Mucosa of descending colon (tissue), 3 donors: ENCODE results near the gene ING1. TPM values are rescaled to one million over a fixed set of nuclear protein-coding genes. Genes with fewer than 3 reads are reported as not detected.

Experiments used
- ATAC-seq: fragments of 200-7000 bp; cut with Tn5 transposase; one replicate; pipeline ENCODE4 v1.9.1; 2020; ENCODE audit warnings: mild to moderate bottlenecking, moderate library complexity
- DNase-seq, 3 donors: peaks; one replicate each; pipeline ENCODE4 v3.0.0-alpha.2; 2020
- H3K36me3 ChIP-seq: fragments of 200-600 bp; one replicate; pipeline ENCODE4 v1.8.0; 2021; ENCODE audit warnings: low read depth, mild to moderate bottlenecking
- H3K4me1 ChIP-seq: fragments of 200-600 bp; one replicate; pipeline ENCODE4 v1.8.0; 2021; ENCODE audit warnings: low read depth, mild to moderate bottlenecking
- H3K4me3 ChIP-seq: fragments of 200-600 bp; one replicate; pipeline ENCODE4 v1.8.0; 2021; ENCODE audit warnings: mild to moderate bottlenecking
- H3K9me3 ChIP-seq: fragments of 200-600 bp; one replicate; pipeline ENCODE4 v1.8.0; 2021; ENCODE audit warnings: mild to moderate bottlenecking
- intact Hi-C, 2 donors: fragments of 100-400 bp; cut with DNase I in 1 of 2; cut with micrococcal nuclease in 1 of 2; formaldehyde crosslinking; loops; one replicate each; pipeline versions ENCODE4 v1.11.0 to v1.11.1; 2022; cut with DNase I, micrococcal nuclease
- total RNA-seq, 3 donors: library from RNA; stranded (reverse); fragmentation: NEBNext Ultra II Directional in 2 of 3; extraction: Animal tissue kit (Norgen Biotek cat#: 25700) in 2 of 3; gene quantifications; one replicate each; pipeline versions ENCODE4 v1.2.1 to v1.2.4, GENCODE V29; 2021 to 2023
- TF ChIP-seq, protein P1 (sequence below): fragments of 200-600 bp; IDR thresholded peaks from one replicate; pipeline ENCODE4 v1.8.0; 2022; ENCODE audit warnings: antibody characterized with exemption, mild to moderate bottlenecking
- donor health status: DM: no; HTN: no; CAD: no; lungs with moderate emphysema.
- donor health status: DM: no; HTN: no; CAD: no.
- donor health status: DM: no; HTN: yes; CAD: no.

The ING1 gene
- total RNA-seq, 3 donors from 2014 or later = 11.8 to 18.0 (median 13.8) TPM

DNA sequence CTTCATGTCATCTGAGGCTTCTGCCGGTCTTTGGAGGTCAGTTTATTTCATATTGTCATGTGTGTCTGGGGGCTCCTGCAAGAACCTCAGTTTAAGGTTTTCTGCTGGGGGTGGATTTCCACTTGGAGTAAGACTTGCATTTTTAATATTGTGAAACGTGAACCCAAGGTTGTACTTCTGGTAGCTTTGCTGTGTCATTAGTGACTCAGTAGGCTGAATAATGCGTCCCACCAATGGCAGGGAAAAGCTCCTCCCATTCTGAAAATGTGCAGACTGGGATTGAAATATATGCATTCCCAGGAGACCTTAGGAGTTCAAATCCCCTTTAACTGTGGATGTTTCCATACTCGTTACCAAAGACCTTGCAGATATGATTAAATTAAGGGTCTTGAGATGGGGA is 46.2 kb downstream of the ING1 start:
- Histone ChIP-seq H3K4me3 (no peak overlapping the region), H3K4me1 (no peaks in the 10 kb centered on the region), H3K36me3 (no peaks in the 10 kb centered on the region), H3K9me3 (no peaks in the 10 kb centered on the region)
- intact Hi-C loops = no loop called here
- ATAC-seq (no peak), DNase-seq (no peak)
- TF ChIP-seq, protein P1, sequence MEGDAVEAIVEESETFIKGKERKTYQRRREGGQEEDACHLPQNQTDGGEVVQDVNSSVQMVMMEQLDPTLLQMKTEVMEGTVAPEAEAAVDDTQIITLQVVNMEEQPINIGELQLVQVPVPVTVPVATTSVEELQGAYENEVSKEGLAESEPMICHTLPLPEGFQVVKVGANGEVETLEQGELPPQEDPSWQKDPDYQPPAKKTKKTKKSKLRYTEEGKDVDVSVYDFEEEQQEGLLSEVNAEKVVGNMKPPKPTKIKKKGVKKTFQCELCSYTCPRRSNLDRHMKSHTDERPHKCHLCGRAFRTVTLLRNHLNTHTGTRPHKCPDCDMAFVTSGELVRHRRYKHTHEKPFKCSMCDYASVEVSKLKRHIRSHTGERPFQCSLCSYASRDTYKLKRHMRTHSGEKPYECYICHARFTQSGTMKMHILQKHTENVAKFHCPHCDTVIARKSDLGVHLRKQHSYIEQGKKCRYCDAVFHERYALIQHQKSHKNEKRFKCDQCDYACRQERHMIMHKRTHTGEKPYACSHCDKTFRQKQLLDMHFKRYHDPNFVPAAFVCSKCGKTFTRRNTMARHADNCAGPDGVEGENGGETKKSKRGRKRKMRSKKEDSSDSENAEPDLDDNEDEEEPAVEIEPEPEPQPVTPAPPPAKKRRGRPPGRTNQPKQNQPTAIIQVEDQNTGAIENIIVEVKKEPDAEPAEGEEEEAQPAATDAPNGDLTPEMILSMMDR = no peak

DNA sequence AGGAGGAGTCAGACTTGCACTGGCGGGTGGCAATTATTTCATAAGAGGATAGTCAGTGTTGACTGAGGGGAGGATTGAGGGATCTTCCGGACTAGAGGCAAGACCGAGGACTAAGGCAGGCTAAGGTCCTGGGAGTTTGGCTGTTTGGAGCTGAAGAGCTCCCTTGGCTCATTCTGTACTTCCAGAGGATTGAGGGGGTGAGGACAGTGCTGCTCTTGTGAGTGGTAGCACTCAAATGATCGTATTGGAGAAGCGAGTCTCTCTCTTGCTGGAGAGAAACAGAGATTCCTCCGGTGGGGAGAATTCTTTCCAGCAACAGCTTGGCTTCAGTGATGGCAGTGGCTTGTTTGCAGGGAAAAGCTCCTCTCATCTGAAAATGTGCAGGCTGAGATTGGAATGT is 47.1 kb downstream of the ING1 start:
- Histone ChIP-seq H3K4me3 (no peak overlapping the region), H3K4me1 (no peaks in the 10 kb centered on the region), H3K9me3 (no peaks in the 10 kb centered on the region), H3K36me3 (no peaks in the 10 kb centered on the region)
- TF ChIP-seq, protein P1 = no peak
- ATAC-seq (no peak), DNase-seq (no peak)
- intact Hi-C loops = no loop called here

DNA sequence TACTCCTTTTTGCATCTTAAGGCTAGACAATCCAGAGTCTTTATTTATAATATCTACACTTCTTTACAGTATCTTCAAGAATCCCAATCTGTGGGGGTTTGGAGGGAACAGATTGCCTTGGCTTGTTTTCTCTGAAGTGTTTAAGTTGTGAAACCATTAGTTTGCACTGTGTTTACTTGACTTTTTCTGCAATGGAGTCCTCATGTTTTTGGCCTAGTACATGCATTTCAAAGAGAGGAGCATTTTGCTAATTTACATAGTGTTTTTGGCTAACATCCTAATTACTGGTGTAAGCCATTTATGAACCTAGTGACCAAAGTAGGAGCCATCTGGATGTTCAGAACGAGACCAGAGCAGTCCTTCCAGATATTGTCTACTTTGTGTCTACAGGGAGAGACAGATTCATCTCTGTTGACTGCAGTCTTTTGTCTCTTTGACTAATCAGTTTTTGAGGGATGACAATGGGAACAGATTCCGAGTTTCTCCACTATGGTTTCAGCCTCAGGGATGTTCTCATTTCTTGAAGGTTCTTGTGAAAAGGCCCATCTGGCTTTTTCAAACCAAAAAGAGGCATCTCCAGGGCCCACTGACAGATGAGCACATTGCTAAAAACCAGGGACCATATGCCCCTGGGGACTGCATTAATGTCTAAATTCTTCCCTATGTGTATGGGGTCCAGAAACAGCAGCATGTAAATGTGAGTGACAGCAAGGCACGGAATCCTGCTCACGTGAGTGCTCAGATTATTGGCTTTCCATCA is 53.4 kb downstream of the ING1 start:
- no peak for ATAC-seq
- H3K36me3 ChIP-seq = no peaks in the 10 kb centered on the region
- H3K4me3 ChIP-seq = no peak overlapping the region
- no peaks in the 10 kb centered on the region for H3K9me3 ChIP-seq
- no peaks in the 10 kb centered on the region for H3K4me1 ChIP-seq
- intact Hi-C loops = no loop called here
- DNase-seq = no peak
- TF ChIP-seq, protein P1 = no peak

DNA sequence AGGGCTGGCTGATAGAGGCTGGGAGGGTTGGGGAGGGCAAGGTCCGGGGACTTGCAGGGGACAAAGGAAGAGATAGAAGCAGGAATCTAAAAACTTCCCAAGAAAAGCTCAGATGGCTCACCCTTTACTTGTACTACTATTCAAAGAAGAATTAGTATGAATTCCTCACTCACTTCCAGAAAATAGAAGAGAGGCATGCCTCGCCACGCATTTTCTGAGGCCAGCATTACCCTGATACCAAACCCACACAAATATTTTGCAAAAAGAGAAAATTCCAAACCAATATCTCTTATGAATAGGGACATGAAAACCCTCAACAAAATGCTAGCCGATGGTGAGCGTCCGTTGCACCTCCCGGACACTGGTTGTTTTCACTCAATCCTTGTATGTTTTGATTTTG is 54.0 kb downstream of the ING1 start:
- ATAC-seq (no peak), DNase-seq (no peak)
- intact Hi-C loops = no loop called here
- TF ChIP-seq, protein P1 = no peak
- Histone ChIP-seq H3K9me3 (no peaks in the 10 kb centered on the region), H3K4me3 (no peak overlapping the region), H3K36me3 (no peaks in the 10 kb centered on the region), H3K4me1 (no peaks in the 10 kb centered on the region)

DNA sequence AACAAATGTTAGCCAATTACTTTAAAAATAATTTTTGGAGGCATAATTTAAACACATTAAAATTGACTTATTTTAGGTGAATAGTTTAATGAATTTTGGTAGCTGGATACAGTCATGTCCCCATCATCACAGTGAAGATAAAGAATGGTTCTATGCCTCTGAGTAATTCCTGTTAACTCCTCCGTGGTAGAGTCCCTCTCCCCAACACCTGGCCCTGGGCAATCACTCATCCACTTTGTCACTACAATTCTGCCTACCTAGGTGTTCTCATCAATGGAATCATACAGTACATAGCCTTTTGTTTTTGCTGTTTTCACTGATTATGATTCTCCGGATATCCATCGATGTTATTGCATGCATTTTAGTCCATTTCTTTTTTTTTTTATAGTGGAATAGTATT is 55.6 kb downstream of the ING1 start:
- Histone ChIP-seq H3K4me3 (no peak overlapping the region), H3K36me3 (no peaks in the 10 kb centered on the region), H3K4me1 (no peaks in the 10 kb centered on the region), H3K9me3 (no peaks in the 10 kb centered on the region)
- no peak for DNase-seq
- ATAC-seq = no peak
- intact Hi-C loops = no loop called here
- TF ChIP-seq, protein P1 = no peak
